ENCODE results near the gene CADM4.

DNA sequence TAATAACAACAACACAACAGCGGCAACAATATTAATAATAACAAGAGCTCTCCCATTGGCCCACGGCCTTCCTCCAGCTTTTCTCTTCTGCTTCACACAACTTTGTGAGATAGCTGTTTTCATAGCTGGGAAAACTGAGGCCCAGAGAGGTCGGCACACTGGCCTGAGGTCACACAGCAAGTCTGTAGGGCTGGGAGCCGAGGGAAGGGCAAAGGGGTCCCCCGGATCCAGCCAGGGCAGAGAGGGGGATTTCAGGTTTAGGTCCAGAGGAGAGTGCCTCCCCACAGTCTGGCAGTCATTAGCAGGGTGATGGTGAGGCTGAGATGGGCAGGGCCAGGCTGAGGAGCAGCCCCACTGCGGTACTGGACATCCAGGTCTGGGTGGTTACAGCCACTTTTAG lies 9.0 kb upstream of the CADM4 start:
- TF ChIP-seq CTCF (IDR thresholded peaks at IDR 0.05; ENCODE audit: poor library complexity) (no peak), EZH2phosphoT487 (IDR thresholded peaks at IDR 0.05; ENCODE audit: low read depth, severe bottlenecking, unreplicated experiment) (no peak), EZH2 (IDR thresholded peaks at IDR 0.05; ENCODE audit: borderline replicate concordance) (no peak)
